NCI-H1694 (cell line): Measurements from ENCODE around the gene LYSMD4.
"Not testable (repeated sequence)": the region's sequence is repeated elsewhere in the genome, so short reads cannot be mapped to it uniquely, and the experiment has no call there.

Experiments
- DNase-seq: peaks from one replicate; lab custom pipeline; 2025; lab: John Stamatoyannopoulos, UW

The LYSMD4 gene

GRCh38 chr15:99733268-99734039, at the start of gene LYSMD4:
Gene LYSMD4, minus strand, starts transcription at chr15:99733437. Its CDS starts 1,438 bp downstream, at chr15:99731999.
- DNase-seq, result peak; percentile 81

GRCh38 chr15:99782029-99782428, 48.8 kb upstream of the LYSMD4 start:
- DNase-seq, result not testable (repeated sequence)

- no peak for DNase-seq
Observed at GRCh38 chr15:99777144-99777543, 43.9 kb upstream of the LYSMD4 start.

- no peak for DNase-seq
Observed at GRCh38 chr15:99764522-99764921, 31.3 kb upstream of the LYSMD4 start.

GRCh38 chr15:99763827-99764226, 30.6 kb upstream of the LYSMD4 start:
- DNase-seq, result no peak

GRCh38 chr15:99762288-99762687, 29.1 kb upstream of the LYSMD4 start:
- no peak for DNase-seq

GRCh38 chr15:99755692-99756409, 22.6 kb upstream of the LYSMD4 start:
- peak; percentile 56 for DNase-seq

GRCh38 chr15:99753066-99753465, 19.8 kb upstream of the LYSMD4 start:
- no peak for DNase-seq

GRCh38 chr15:99752556-99752955, 19.3 kb upstream of the LYSMD4 start:
- DNase-seq, result no peak

GRCh38 chr15:99750326-99750725, 17.1 kb upstream of the LYSMD4 start:
- not testable (repeated sequence) for DNase-seq

GRCh38 chr15:99749386-99749785, 16.1 kb upstream of the LYSMD4 start:
- DNase-seq, result no peak

- DNase-seq, result no peak
Observed at GRCh38 chr15:99745370-99746086, 12.3 kb upstream of the LYSMD4 start.

GRCh38 chr15:99744142-99744541, 10.9 kb upstream of the LYSMD4 start:
- no peak for DNase-seq

GRCh38 chr15:99741835-99742234, 8.6 kb upstream of the LYSMD4 start:
- DNase-seq, result no peak

- no peak for DNase-seq
Observed at GRCh38 chr15:99738021-99738847, 5.0 kb upstream of the LYSMD4 start.

GRCh38 chr15:99736702-99737101, 3.5 kb upstream of the LYSMD4 start:
- DNase-seq, result no peak

GRCh38 chr15:99735868-99736267, 2.6 kb upstream of the LYSMD4 start:
- DNase-seq, result no peak

GRCh38 chr15:99734575-99734974, 1.3 kb upstream of the LYSMD4 start:
- no peak for DNase-seq

- DNase-seq, result not testable (repeated sequence)
Observed at GRCh38 chr15:99734040-99734291, 729 bp upstream of the LYSMD4 start.

GRCh38 chr15:99732751-99733267, 428 bp downstream of the LYSMD4 start:
- no peak for DNase-seq

GRCh38 chr15:99732124-99732750, 1.0 kb downstream of the LYSMD4 start:
- no peak for DNase-seq
